Thoracic aorta (tissue), 2 donors: ENCODE results near the gene RAB3IP. TPM values are rescaled to one million over a fixed set of nuclear protein-coding genes. Genes with fewer than 3 reads are reported as not detected.

Source experiments
- ATAC-seq: fragments of 150-250 bp; one replicate; pipeline ENCODE4 v1.8.0; 2017; ENCODE audit warnings: low read depth; ENCODE audit not compliant: insufficient number of reproducible peaks, low FRiP score
- DNase-seq: peaks from one replicate; pipeline ENCODE4 v3.0.0-alpha.2; 2020; ENCODE audit warnings: low spot score
- H3K27ac ChIP-seq, 2 donors: fragments of 200-600 bp; sonication (generic); 1 replicate in 1 of 2; 2 replicates in 1 of 2; pipeline ENCODE4 v1.5.1; 2016; ENCODE audit warnings: mild to moderate bottlenecking in 2 of 2, moderate library complexity in 2 of 2
- H3K27me3 ChIP-seq: fragments of 200-600 bp; sonication (generic); replicated peaks from 2 replicates; pipeline ENCODE4 v1.6.0; 2016; ENCODE audit warnings: mild to moderate bottlenecking; ENCODE audit not compliant: insufficient read depth
- H3K36me3 ChIP-seq: fragments of 200-600 bp; sonication (generic); one replicate; pipeline ENCODE4 v1.5.1; 2016
- H3K4me1 ChIP-seq, 2 donors: fragments of 200-600 bp; sonication (generic); 1 replicate in 1 of 2; 2 replicates in 1 of 2; pipeline versions ENCODE4 v1.5.1 to v1.6.0; 2016; ENCODE audit warnings: low read depth in 2 of 2, mild to moderate bottlenecking in 1 of 2; ENCODE audit not compliant: control insufficient read depth in 1 of 2
- H3K4me3 ChIP-seq: fragments of 200-600 bp; sonication (generic); 2 replicates; pipeline ENCODE4 v1.5.1; 2016; ENCODE audit warnings: mild to moderate bottlenecking
- H3K9me3 ChIP-seq: fragments of 200-600 bp; sonication (generic); 2 replicates; pipeline ENCODE4 v1.5.1; 2016
- CTCF ChIP-seq: fragments of 200-600 bp; sonication (generic); IDR thresholded peaks from one replicate; pipeline ENCODE4 v1.5.1; 2019; ENCODE audit warnings: antibody characterized with exemption
- total RNA-seq, 2 donors: library from RNA; depleted of rRNA; stranded (reverse); fragments of >200 nt; gene quantifications; one replicate each; pipeline versions ENCODE4 v1.1.0 to v1.2.3, GENCODE V29; 2016

Gene RAB3IP
- total RNA-seq, 2 donors from 2014 or later, result 8.1 to 22.6 TPM

- no peak for TF ChIP-seq CTCF
- Histone ChIP-seq H3K4me3 (no peak within 1 kb of the TSS), H3K36me3 (no peaks in the 10 kb centered on the region), H3K9me3 (no peaks in the 10 kb centered on the region), H3K27me3 (no peaks in the 10 kb centered on the region), H3K27ac (no peak within 1 kb of the TSS), H3K4me1 (no peaks in the 10 kb centered on the region)
- ATAC-seq (no peak), DNase-seq (no peak)
Observed at GRCh38 chr12:69698769-69699540, 39.7 kb upstream of the RAB3IP start, which contains the start of gene BEST3. BEST3 (minus strand) TSS chr12:69699303; CDS start chr12:69697798, 1,505 bp downstream.

DNA sequence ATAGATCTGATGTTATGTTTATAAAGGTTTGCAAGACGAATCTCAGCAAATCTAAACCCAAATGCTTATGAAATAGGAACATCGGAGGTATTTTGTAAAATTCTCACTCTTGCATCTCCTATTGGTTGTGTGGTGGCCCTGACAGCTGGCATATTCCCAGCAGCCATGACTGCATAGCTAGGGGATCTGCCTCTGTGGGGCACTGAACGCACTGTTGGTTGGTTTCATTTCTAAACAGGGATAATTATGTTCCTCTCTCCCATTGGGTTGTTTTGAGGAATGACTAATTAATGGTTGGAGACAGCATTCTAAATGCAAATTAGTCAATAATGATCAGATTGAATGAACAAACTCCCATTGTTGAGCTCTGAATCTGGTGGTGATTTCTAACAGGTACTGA, 36.8 kb upstream of the RAB3IP start:
- no peaks in the 10 kb centered on the region for H3K27me3 ChIP-seq
- no peak for ATAC-seq

GRCh38 chr12:69703146-69703642, 35.5 kb upstream of the RAB3IP start:
- Histone ChIP-seq H3K27ac (no peak overlapping the region), H3K9me3 (no peaks in the 10 kb centered on the region), H3K36me3 (no peaks in the 10 kb centered on the region), H3K4me3 (no peak overlapping the region), H3K27me3 (no peaks in the 10 kb centered on the region), H3K4me1 (no peaks in the 10 kb centered on the region)
- DNase-seq, result no peak
- no peak for ATAC-seq
- no peak for TF ChIP-seq CTCF

More for the DNA sequence above, 36.8 kb upstream of the RAB3IP start:
- no peaks in the 10 kb centered on the region for H3K36me3 ChIP-seq
- TF ChIP-seq CTCF, result no peak
- H3K27ac ChIP-seq, result no peak overlapping the region
- H3K9me3 ChIP-seq, result no peaks in the 10 kb centered on the region
- no peak for DNase-seq
- no peak overlapping the region for H3K4me3 ChIP-seq
- H3K4me1 ChIP-seq, result no peaks in the 10 kb centered on the region

GRCh38 chr12:69704357-69704756, 34.3 kb upstream of the RAB3IP start:
- no peak for TF ChIP-seq CTCF
- ATAC-seq, result no peak
- H3K4me3 ChIP-seq, result no peak overlapping the region

DNA sequence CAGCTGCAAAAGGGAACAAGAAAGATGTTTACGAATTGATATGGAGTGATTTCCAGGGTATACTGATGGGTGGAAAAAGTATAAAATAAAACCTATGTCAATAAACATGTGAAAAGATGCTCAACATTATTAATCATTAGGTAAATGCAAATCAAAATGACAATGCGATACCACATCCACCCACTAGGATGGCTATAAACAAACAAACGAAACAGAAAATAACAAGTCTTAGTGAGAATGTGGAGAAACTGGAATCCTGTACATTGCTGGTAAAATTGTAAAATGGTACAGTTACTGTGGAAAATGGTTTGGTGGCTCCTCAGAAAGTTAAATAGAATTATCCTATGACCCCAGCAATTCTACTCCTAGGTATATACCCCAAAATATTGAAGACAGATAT, 30.0 kb upstream of the RAB3IP start:
- ATAC-seq (no peak), DNase-seq (no peak)
- Histone ChIP-seq H3K4me1 (no peaks in the 10 kb centered on the region), H3K4me3 (no peak overlapping the region), H3K36me3 (no peaks in the 10 kb centered on the region), H3K27ac (no peak overlapping the region), H3K9me3 (peaks cover 3% of the 10 kb centered on the region), H3K27me3 (no peaks in the 10 kb centered on the region)
- TF ChIP-seq CTCF, result no peak

More at GRCh38 chr12:69704357-69704756, 34.3 kb upstream of the RAB3IP start:
- Histone ChIP-seq H3K9me3 (peaks cover 3% of the 10 kb centered on the region), H3K27me3 (no peaks in the 10 kb centered on the region), H3K27ac (no peak overlapping the region), H3K4me1 (no peaks in the 10 kb centered on the region), H3K36me3 (no peaks in the 10 kb centered on the region)
- no peak for DNase-seq
